Measurements from ENCODE around the gene BCAS3.

DNA sequence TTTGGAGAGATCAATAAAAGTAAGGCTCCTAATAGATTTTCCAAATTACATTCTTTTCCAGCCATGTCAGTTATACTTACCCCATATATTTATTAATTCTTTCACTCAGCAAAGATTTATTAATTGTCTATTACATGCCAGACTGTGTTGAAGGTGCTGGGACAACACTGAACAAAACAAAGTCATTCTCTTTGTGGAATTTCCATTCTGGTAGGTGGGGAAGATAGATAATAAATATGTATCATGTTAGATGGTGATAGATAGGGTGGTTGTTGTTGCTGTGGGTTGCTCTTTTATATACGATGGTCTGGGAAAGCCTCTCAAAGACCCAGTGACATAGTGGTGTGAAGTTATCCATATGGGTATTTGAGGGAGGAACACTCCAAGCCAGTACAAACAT is 39.1 kb downstream of the BCAS3 start:
- TF ChIP-seq, protein P1, sequence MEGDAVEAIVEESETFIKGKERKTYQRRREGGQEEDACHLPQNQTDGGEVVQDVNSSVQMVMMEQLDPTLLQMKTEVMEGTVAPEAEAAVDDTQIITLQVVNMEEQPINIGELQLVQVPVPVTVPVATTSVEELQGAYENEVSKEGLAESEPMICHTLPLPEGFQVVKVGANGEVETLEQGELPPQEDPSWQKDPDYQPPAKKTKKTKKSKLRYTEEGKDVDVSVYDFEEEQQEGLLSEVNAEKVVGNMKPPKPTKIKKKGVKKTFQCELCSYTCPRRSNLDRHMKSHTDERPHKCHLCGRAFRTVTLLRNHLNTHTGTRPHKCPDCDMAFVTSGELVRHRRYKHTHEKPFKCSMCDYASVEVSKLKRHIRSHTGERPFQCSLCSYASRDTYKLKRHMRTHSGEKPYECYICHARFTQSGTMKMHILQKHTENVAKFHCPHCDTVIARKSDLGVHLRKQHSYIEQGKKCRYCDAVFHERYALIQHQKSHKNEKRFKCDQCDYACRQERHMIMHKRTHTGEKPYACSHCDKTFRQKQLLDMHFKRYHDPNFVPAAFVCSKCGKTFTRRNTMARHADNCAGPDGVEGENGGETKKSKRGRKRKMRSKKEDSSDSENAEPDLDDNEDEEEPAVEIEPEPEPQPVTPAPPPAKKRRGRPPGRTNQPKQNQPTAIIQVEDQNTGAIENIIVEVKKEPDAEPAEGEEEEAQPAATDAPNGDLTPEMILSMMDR (conservative IDR thresholded peaks at IDR 0.05; ENCODE audit: low read length), result no peak
- no peak for TF ChIP-seq EZH2phosphoT487 (IDR thresholded peaks at IDR 0.05; ENCODE audit: borderline replicate concordance, low read depth, low read length)
